GM19324 (cell line): ENCODE results near the gene MAP4K4.
"Not testable (repeated sequence)": the region's sequence is repeated elsewhere in the genome, so short reads cannot be mapped to it uniquely, and the experiment has no call there.

ENCODE experiments used
- ATAC-seq: cut with Tn5 transposase; IDR thresholded peaks from one replicate; pipeline ENCODE4 v1.9.1; 2021; ENCODE audit warnings: mild to moderate bottlenecking, moderate library complexity; ENCODE audit not compliant: unreplicated experiment, low FRiP score

MAP4K4 gene

DNA sequence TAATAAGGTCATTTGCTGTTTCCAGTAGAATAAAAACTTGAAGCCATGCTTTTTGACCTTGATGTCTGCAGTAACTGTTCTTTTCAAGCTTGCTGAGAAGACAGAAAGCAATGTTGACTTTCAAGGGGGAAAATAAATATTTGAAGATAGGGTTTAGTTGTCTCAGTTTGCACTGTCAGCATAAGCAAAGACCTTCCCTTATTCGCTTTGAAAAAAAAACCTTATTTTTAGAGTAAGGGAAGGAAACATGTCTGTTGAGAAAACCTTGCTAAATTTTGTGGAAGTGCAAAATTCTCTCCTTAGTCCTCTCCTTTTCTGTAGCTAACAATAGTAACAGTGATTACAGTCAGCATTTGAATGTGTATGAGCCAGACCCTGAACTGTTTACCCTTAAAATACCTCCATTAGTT lies 43.1 kb downstream of the MAP4K4 start:
- no peak for ATAC-seq

DNA sequence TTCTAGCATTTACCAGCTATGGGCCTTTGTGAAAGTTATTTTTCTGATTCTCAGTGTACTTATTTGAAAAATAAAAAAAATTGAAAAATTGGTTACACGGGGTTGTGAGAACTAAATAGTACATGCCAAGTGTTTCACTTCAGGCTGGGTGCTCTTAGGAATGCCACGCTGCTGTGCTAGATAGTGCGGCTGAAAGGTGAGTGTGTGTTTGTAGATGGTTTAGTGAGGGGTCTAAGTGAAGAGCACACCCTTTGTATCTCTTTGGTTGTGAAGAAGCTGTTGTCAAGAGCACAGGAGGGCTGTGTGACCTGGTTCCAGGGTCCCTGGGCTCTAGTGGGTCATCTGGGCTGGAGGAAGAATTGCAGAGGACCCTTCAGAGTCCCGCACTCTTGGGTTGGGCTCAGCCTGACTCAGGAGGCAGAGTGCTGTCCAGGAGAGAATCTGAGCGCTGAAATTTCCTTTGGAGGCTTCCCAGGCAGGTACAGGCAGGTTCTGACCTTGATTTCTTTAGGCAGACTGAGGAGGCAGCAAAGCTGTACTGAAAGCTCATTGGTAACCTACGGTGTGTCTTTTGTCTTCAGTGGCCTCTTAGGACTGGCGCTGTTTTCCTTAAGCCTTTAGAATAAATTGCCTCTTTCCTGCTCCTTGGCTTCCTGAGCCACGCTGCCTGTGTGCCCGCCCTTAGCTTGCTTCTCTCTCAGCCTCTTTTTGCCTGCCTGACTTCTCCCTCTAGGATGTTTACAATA lies 44.4 kb downstream of the MAP4K4 start:
- no peak for ATAC-seq

DNA sequence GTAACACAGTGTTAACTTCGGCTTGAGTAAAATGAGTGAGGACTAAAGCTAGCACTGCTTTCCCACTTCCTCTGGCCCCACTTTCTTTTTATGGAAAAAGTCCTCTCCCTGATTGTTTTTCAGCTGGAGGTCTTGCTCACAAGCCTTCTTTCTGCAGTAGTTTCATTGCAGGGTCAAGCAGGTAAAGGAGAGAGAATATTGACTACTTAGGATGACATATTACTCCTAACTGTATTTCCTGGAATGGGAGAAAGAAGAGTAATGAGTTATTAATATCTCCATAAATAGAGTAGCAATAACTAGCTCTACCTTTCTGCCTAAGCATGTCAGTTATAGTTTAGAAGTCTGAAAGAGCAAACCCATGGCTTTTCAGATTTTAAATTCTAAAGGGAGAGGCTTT lies 45.0 kb downstream of the MAP4K4 start:
- ATAC-seq = no peak

DNA sequence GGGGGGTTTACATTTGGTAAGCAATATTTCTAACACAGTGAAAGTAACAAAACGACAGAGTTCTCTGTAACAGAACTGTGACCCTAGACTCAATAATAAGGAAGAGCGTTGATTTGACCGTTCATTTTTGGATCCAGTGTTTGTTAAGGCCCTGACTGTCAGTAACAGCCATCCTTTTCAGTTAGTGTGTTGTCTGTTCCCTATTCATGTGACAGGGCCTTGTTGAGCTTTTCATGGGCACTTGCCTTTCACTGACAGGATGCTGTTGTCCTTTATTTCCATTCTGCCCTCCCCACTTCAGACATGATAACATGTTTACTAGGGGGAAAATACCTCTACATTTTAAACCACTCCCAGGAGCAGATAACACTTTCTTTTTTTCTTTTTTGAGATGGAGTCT lies 45.8 kb downstream of the MAP4K4 start:
- ATAC-seq = no peak

DNA sequence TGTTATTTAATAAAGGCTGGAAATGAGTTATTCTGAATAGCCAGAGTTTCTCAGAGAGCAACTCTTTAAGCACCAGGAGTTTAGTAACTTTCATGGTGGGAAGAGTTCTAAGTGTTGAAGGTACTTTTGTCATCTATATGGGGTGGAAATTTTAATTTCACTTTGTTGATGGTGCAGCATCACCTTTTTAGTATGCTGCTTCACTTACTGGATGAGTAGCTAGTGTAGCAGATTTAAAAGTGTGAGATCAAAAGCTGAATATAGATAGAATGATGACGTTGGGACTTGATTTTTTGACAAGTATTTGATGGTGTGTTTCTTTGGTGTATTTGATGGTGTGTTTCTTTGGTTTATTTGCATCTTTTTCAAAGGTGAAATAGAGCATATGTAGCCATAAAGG lies 47.3 kb downstream of the MAP4K4 start:
- no peak for ATAC-seq

DNA sequence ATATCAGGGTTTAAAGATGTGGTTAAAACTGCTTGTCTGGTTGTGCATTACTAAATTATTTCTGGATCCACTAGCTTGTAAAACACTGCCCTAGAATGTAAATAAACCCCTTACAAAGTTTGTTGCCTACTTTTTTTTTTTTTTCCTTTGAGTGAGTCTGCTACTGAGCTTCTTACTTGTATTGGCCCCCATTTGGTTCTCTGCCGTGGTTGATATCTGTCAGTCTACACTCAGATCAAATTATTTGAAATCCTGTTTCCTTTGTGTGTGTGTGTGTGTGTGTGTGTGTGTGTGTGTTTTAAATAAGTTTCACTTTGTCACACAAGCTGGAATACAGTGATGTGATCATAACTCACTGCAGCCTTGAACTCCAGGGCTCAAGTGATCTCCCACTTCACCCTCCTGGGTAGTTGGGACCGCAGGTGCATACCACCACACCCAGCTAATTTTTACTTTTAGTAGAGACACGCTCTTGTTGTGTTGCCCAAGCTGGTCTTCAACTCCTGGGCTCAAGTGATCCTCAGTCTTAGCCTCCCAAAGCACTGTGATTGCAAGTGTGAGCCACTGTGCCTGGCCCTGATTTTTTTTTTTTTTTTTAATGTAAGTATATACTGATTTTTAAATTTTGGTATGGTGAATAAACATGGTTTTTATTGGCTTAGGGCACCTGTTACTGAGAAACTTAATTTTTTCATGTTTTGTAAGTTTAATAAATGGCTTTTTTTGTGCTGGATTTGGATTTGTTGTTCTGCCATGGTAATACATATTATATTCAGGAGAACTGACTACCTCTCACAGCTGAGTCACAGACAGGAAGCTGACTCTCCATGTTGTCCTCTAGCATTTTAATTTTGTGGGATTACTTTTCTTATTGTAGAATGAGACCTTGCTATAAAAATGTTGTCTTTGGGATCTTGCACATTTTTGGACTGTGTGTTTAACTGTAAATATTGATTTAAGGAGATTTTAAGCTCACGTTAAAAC lies 48.5 kb downstream of the MAP4K4 start:
- ATAC-seq = no peak

DNA sequence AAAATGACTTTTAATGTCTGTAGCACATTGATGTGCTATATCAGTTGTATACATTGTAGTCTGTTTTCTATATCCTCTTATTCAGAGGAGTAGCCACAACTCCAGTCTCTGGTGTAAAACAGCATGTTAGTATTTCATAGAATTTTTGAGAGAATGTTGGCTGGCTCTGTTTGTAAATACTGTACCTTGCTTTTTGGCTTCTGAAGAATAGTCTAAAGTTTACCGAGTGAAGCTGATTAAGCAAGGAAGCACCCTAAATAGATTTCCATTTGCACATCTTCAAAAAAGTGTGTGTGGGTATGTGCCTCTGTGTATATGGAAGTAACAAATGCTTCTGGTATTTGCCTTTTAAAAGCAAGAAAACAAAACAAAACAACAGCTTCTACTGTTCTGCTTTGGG lies 50.5 kb downstream of the MAP4K4 start:
- no peak for ATAC-seq

DNA sequence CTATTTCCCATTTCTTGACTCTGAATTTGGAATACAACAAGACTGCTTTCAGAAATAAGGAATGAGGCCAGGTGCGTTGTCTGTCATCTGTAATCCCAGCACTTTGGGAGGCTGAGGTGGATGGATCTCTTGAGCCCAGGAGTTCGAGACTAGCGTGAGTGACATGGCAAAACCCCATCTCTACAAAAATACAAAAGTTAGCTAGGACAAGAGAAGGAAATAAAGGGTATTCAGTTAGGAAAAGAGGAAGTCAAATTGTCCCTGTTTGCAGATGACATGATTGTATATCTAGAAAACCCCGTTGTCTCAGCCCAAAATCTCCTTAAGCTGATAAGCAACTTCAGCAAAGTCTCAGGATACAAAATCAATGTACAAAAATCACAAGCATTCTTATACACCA lies 51.0 kb downstream of the MAP4K4 start:
- not testable (repeated sequence) for ATAC-seq

DNA sequence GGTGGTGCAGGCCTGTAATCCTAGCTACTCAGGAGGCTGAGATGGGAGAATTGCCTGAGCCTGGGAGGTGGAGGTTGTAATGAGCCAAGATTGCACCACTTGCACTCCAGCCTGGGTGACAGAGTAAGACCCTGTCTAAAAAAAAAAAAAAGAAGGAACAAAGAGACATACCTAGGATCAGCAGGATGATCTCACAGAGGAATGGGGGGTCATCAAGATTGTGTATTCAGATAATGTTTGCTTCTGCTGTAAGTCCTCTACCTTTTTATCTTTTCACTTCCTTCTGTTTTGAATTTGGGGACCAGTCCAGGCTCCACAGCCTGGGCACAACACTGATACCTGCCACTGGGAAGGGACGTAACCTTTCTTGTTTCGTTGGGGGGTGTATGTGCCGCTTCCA lies 53.2 kb downstream of the MAP4K4 start:
- no peak for ATAC-seq

DNA sequence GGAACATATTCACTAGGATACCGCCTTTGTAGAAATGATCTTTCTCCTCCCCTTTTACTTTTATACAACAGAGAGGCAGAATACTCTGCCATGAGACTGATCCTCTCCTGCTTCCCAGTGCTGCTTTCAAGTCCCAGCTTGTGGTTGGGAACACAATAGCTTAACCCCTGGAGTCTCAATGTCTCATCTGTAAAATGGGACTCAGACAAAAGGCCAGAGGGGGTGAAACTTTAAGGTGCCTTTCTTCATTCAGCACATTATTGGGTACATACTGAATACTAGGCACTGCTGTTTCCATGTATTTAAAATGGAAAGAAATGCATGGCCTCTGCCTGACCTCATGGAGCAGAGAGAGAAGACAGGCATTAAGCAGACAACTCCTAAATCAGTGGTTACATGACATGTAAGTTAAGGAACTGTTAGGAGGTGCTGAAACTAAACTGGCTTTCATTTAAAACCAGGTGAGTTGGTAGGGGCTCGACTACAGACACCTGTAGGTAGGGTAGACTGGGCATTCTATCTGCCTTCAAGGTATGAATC lies 53.8 kb downstream of the MAP4K4 start:
- no peak for ATAC-seq

DNA sequence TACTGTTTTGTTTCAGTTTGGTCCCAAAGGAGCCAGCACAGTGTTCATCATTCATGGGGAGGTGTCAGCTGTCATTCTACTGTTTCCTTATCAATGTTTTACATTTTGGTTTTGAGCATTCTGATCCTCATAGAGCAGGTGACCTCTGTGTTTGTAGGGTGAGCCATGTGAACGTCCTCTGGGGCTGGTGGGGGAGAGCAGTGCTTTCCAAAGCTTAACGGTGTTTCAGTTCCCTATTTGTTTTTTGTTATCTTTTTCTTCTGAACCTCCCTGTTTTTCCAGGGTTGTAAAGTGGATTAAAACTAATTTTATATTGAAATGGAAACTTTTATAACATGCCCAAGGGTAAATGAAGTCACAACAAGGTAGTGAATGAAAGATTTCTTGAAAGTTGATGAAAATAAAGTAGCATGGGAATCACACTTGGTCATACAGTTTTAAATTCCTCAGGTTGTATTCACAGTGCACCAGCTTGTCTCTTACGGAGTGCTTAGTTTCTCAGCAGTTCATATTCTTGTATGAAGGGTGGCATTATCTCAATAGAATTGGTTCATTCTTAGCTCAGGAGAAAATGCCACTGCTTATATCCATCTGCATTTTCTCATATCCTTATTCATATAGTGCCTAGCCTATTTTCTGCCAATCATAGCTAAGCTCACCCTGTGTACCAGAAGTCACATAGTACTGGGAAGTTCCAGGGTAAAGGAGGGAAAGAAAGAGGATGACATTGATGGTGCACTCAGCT lies 54.5 kb downstream of the MAP4K4 start:
- peak; percentile 71 for ATAC-seq

DNA sequence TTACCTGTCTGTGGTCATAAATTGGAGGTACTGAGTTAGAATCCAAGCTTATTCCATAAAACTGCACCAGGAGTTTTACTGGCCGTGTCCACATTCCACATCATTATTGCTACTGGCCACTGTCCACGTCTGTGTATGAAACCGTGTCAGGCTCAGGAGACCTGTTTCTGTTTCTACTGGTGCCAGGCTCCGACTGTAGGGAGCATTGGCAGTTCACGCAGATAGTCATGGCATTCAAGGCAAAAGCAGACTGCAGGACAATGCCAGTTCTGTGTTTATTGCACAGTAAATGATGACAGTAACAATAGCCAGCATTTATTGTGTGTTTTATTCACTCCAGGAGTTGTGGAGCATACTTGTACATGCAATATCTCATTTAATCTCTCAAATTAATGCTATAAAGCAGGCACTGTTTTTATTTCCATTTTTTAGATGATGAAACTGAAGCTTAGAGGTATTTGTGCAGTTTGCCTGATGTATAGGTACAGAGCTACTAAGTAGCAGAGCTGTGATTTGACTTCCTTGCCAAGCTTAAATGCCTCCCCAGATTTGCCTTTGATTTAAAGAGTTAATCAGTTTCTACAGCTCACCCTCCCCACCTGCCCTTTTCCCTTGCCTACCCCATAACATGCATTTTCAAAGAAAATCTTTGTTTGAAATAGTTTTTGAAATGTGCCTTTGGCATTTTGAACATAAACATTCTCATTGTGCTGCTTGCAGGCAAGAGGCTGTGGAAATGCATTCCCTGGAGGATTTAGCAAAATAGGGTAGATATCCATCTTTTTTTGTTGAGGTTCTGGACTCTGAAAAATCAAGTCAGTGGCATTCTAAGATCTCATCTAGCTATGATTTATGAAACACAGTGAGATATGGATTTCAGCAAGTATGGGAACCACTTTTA lies 55.5 kb downstream of the MAP4K4 start:
- no peak for ATAC-seq

DNA sequence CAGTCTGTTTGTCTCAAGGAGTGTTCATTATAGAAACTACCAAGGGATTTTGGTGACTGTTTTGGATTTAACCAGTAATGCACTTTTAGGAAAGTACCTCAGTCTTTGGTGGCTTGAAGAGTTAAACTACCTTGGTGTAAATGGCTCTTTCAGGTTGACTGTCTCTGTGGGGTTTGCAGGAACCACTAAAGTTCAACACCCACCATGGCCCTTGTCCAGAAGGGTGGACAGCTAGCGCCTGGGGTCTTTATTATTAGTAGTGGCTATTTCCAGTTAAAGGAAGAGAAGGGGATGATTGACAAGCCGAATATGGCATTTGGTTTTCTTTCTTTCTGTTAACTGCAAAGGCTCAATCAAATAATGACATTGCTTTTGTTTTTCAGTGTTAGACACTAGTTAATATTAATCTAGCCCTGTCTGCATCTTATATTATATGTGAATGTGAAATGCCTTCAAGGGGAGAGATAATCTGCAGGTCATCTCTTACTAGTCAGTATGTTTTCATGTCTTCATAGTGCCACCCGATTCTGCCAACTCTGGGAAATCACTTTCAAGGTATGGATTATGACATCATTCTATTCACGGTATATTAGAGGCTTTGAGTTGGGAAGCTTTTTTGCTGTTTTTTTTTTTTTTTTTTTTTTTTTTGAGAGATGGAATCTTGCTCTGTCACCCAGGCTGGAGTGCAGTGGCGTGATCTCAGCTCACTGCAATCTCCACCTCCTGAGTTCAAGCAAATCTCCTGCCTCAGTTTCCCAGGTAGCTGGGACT lies 56.4 kb downstream of the MAP4K4 start:
- ATAC-seq = no peak

DNA sequence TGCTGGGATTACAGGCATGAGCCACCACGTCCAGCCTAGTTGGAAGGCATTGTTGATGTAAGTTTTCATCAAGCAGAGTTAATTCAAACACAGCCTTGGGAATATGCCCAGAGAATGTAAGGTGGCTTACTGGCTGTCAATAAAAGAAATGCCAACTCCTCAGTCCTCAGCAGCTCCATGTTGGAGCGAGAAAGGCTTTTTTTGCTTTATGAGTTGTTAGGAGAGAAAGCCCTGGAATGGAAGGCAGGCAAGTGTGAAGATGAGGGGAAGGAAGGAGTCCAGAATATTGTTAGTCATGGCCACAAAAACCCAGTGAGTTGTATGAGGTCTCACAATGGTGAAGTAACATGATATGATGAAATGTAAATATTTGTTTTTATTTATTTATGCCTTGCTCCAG lies 57.1 kb downstream of the MAP4K4 start:
- ATAC-seq = no peak

DNA sequence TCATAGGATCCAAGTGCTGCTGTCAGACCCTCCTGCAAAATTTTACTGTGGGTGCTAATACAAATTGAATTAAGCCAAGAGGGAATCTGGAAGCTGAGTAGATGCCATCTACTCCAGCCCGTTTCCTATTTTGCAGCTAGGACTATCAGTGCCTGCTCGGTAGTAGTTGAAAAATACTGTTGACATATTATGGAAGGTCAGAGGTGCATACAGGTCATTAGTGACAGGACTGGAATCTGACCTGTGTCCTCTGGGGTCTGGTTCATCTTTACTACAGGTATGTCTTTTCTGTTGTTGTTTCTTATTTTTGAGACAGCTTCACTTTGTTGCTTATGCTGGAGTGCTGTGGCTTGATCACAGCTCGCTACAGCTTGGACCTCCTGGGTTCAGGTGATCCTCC lies 58.8 kb downstream of the MAP4K4 start:
- ATAC-seq = no peak

DNA sequence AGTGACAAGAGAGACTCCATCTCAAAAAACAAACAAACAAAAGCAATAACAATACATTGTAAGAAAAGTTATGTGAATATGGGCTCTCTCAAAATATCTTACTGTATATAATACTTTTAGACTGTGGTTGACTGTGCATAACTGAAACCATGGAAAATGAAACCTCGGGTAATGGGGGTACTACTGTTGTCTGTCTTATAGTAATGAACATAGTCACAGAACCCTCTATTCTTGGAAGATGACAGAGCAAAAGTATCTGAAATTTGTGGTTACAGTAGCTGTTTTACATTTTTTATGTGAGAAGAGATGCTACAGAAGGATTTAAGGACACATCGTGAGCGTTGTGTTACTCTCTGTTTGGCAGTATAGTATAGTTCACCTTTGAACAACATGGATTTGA lies 60.5 kb downstream of the MAP4K4 start:
- ATAC-seq = peak; percentile 45

DNA sequence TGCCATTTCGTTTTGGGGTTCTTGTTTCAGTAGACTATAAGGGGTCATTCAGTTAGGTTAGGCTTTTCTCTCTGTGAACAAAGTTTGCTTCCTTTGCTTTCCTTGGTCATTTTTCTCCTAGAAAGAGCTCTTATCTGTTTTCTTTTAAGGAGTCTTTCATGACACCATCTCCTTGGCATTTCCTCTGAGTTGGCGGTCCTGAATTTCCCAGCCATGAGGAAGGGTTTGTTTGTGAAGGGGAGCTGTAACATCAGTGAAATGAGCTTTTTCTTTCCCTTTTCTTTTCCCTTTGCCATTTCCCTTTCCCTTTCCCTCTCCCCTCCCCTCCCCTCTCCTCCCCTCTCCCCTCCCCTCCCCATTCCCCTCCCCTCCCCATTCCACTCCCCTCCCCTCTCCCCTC lies 61.7 kb downstream of the MAP4K4 start:
- no peak for ATAC-seq

DNA sequence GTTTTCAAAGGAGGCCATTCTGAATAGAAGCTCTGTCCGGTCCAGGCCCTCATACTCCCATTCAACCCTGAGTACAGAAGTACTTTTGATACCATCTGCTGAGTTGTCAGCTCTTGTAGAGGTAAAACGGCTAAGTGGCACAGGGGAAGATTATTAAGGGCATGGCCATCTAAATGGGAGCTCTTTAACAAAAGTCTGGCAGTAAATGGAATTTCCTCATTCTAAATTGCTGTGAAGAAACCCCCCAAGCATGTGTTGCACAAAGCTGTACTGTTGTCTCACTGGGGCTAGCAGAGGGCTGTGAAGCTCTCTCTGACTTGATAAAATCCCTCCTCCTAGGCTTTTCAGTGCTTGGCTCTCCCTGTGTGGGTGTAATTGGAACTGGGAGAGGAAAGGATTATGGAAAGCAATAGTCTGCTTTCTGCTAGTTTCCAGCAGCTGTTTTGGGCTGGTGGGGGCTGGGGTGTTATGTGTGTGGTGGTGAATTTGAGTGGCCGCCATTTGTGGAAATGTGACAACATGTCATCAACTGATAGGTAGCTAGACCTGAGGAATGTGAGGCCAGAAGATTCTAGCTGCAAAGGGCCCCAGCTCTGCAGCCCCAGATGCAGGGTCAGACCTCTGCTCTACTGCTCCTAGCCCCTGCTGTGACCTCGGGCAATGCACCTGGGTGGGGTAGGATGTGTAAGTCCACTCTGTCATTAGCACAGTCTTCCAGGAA lies 65.1 kb downstream of the MAP4K4 start:
- ATAC-seq = no peak
